Immature natural killer cell (primary cell): ENCODE measurements around the gene USP11. TPM values are rescaled to one million over a fixed set of nuclear protein-coding genes. Genes with fewer than 3 reads are reported as not detected.

ENCODE experiments used
- DNase-seq, 3 donors: peaks; one replicate each; pipeline ENCODE4 v3.0.0; 2022; ENCODE audit warnings: mixed read lengths in 1 of 3
- H3K27ac Mint-ChIP-seq, 6 donors: one replicate each; pipeline ENCODE4 v1.8.0; 2020; ENCODE audit warnings: mixed read lengths in 6 of 6, mild to moderate bottlenecking in 5 of 6, inconsistent platforms in 4 of 6, moderate library complexity in 3 of 6
- H3K27me3 Mint-ChIP-seq, 3 donors: one replicate each; pipeline ENCODE4 v1.8.0; 2020 to 2021; ENCODE audit warnings: low read depth in 3 of 3, mild to moderate bottlenecking in 3 of 3, mixed read lengths in 3 of 3, moderate library complexity in 3 of 3, inconsistent platforms in 1 of 3
- H3K36me3 Mint-ChIP-seq, 3 donors: one replicate each; pipeline ENCODE4 v1.8.0; 2020; ENCODE audit warnings: mixed read lengths in 3 of 3, inconsistent platforms in 2 of 3, mild to moderate bottlenecking in 2 of 3
- H3K4me1 Mint-ChIP-seq, 2 donors: one replicate each; pipeline ENCODE4 v1.8.0; 2020; ENCODE audit warnings: inconsistent platforms in 2 of 2, mild to moderate bottlenecking in 2 of 2, mixed read lengths in 2 of 2, moderate library complexity in 1 of 2
- H3K4me3 Mint-ChIP-seq, 5 donors: one replicate each; pipeline ENCODE4 v1.8.0; 2020; ENCODE audit warnings: mild to moderate bottlenecking in 5 of 5, mixed read lengths in 5 of 5, inconsistent platforms in 3 of 5, moderate library complexity in 3 of 5
- H3K9me3 Mint-ChIP-seq, 6 donors: one replicate each; pipeline ENCODE4 v1.8.0; 2020; ENCODE audit warnings: mild to moderate bottlenecking in 6 of 6, mixed read lengths in 6 of 6, inconsistent platforms in 4 of 6, moderate library complexity in 3 of 6
- polyA plus RNA-seq, 3 donors: library from polyadenylated mRNA; unstranded; fragments of 300-500 nt; fragmentation: Illumina TruSeq; gene quantifications; one replicate each; pipeline ENCODE4 v1.2.3, GENCODE V29; 2021

Gene USP11
- polyA plus RNA-seq, 3 donors from 2014 or later = 70.8 to 112 (median 96.5) TPM

GRCh38 chrX:47233333-47234113 is 714 bp downstream of the USP11 start:
- H3K4me1 Mint-ChIP-seq = peaks cover 17 to 58% of the 10 kb centered on the region in 2 donors
- H3K36me3 Mint-ChIP-seq = peaks cover 0 to 8% (median 7%) of the 10 kb centered on the region in 3 donors
- H3K27me3 Mint-ChIP-seq = peaks cover 10 to 21% (median 18%) of the 10 kb centered on the region in 3 donors
- no peaks in the 10 kb centered on the region for H3K9me3 Mint-ChIP-seq
- H3K27ac Mint-ChIP-seq = peak overlapping the region; percentile 96 to 99 (median 96)
- peak overlapping the region; percentile 84 to 97 (median 95) for H3K4me3 Mint-ChIP-seq
- DNase-seq = peak; percentile 94 to 96 (median 95)

GRCh38 chrX:47234583-47234982 is 1.8 kb downstream of the USP11 start:
- Mint-ChIP-seq H3K36me3 (peaks cover 0 to 4% (median under 1%) of the 10 kb centered on the region in 3 donors), H3K4me1 (peaks cover 17 to 59% of the 10 kb centered on the region in 2 donors), H3K27ac (peak overlapping the region; percentile 34 to 99 (median 96)), H3K9me3 (no peaks in the 10 kb centered on the region), H3K4me3 (peak overlapping the region; percentile 76 to 97 (median 95)), H3K27me3 (peaks cover 10 to 21% (median 18%) of the 10 kb centered on the region in 3 donors)
- DNase-seq = no peak

GRCh38 chrX:47235691-47236103 is 2.9 kb downstream of the USP11 start:
- Mint-ChIP-seq H3K36me3 (peaks cover 0 to 10% (median 7%) of the 10 kb centered on the region in 3 donors), H3K4me3 (peak overlapping the region in 2 of 5 donors; percentile 10 to 60), H3K9me3 (no peaks in the 10 kb centered on the region), H3K27ac (peak overlapping the region; percentile 25 to 96 (median 38)), H3K27me3 (peaks cover 10 to 21% (median 18%) of the 10 kb centered on the region in 3 donors), H3K4me1 (peaks cover 17 to 62% of the 10 kb centered on the region in 2 donors)
- no peak for DNase-seq

GRCh38 chrX:47239199-47239598 is 6.4 kb downstream of the USP11 start:
- no peak for DNase-seq
- Mint-ChIP-seq H3K36me3 (peaks cover 4 to 33% (median 12%) of the 10 kb centered on the region in 3 donors), H3K4me3 (no peak overlapping the region), H3K4me1 (peaks cover 7 to 39% of the 10 kb centered on the region in 2 donors), H3K9me3 (no peaks in the 10 kb centered on the region), H3K27me3 (peaks cover 0 to 9% (median 6%) of the 10 kb centered on the region in 3 donors), H3K27ac (peak overlapping the region in 1 of 6 donors; percentile 50)

GRCh38 chrX:47239898-47240545 is 7.2 kb downstream of the USP11 start:
- Mint-ChIP-seq H3K4me3 (no peak overlapping the region), H3K36me3 (peaks cover 4 to 37% (median 12%) of the 10 kb centered on the region in 3 donors), H3K4me1 (peaks cover 5 to 31% of the 10 kb centered on the region in 2 donors), H3K9me3 (no peaks in the 10 kb centered on the region), H3K27ac (peak overlapping the region in 1 of 6 donors; percentile 50), H3K27me3 (peaks cover 1 to 7% (median 6%) of the 10 kb centered on the region in 3 donors)
- DNase-seq = no peak

- peaks cover 1 to 7% (median 2%) of the 10 kb centered on the region in 3 donors for H3K27me3 Mint-ChIP-seq
- H3K4me3 Mint-ChIP-seq = no peak overlapping the region
- H3K36me3 Mint-ChIP-seq = peaks cover 4 to 40% (median 13%) of the 10 kb centered on the region in 3 donors
- no peak for DNase-seq
- no peak overlapping the region for H3K27ac Mint-ChIP-seq
- H3K4me1 Mint-ChIP-seq = peaks cover 2 to 25% of the 10 kb centered on the region in 2 donors
- no peaks in the 10 kb centered on the region for H3K9me3 Mint-ChIP-seq
These were observed 7.8 kb downstream of the USP11 start for GRCh38 chrX:47240619-47241018.

- H3K4me3 Mint-ChIP-seq = no peak overlapping the region
- H3K4me1 Mint-ChIP-seq = peaks cover 2 to 17% of the 10 kb centered on the region in 2 donors
- DNase-seq = no peak
- peaks cover 9 to 47% (median 21%) of the 10 kb centered on the region in 3 donors for H3K36me3 Mint-ChIP-seq
- H3K9me3 Mint-ChIP-seq = no peaks in the 10 kb centered on the region
- peak overlapping the region in 2 of 6 donors; percentile 31 to 65 for H3K27ac Mint-ChIP-seq
- H3K27me3 Mint-ChIP-seq = peaks cover 0 to 6% (median 1%) of the 10 kb centered on the region in 3 donors
These were observed 8.6 kb downstream of the USP11 start for GRCh38 chrX:47241201-47242011.

- Mint-ChIP-seq H3K4me3 (no peak overlapping the region), H3K9me3 (no peaks in the 10 kb centered on the region), H3K27me3 (peaks cover 0 to 2% (median 1%) of the 10 kb centered on the region in 3 donors), H3K4me1 (peaks cover 0 to 9% of the 10 kb centered on the region in 2 donors), H3K27ac (no peak overlapping the region), H3K36me3 (peaks cover 9 to 49% (median 22%) of the 10 kb centered on the region in 3 donors)
- no peak for DNase-seq
These were observed 9.5 kb downstream of the USP11 start for GRCh38 chrX:47242321-47242720.

- DNase-seq = no peak
- H3K27ac Mint-ChIP-seq = no peak overlapping the region
- no peak overlapping the region for H3K4me3 Mint-ChIP-seq
- no peaks in the 10 kb centered on the region for H3K9me3 Mint-ChIP-seq
- H3K27me3 Mint-ChIP-seq = peaks cover 2 to 3% (median 2%) of the 10 kb centered on the region in 3 donors
- H3K36me3 Mint-ChIP-seq = peaks cover 9 to 54% (median 26%) of the 10 kb centered on the region in 3 donors
- peaks cover 0 to 4% of the 10 kb centered on the region in 2 donors for H3K4me1 Mint-ChIP-seq
These were observed 10.5 kb downstream of the USP11 start for GRCh38 chrX:47243351-47243750.

GRCh38 chrX:47244676-47245075 is 11.9 kb downstream of the USP11 start:
- H3K27ac Mint-ChIP-seq = no peak overlapping the region
- peaks cover 2 to 4% (median 3%) of the 10 kb centered on the region in 3 donors for H3K27me3 Mint-ChIP-seq
- H3K4me1 Mint-ChIP-seq = peaks cover 0 to 2% of the 10 kb centered on the region in 2 donors
- no peaks in the 10 kb centered on the region for H3K9me3 Mint-ChIP-seq
- H3K36me3 Mint-ChIP-seq = peaks cover 9 to 53% (median 26%) of the 10 kb centered on the region in 3 donors
- DNase-seq = no peak
- no peak overlapping the region for H3K4me3 Mint-ChIP-seq

GRCh38 chrX:47245156-47245555 is 12.3 kb downstream of the USP11 start:
- no peak overlapping the region for H3K27ac Mint-ChIP-seq

GRCh38 chrX:47247206-47247998 is 14.6 kb downstream of the USP11 start:
- Mint-ChIP-seq H3K9me3 (no peaks in the 10 kb centered on the region), H3K36me3 (peaks cover 5 to 29% (median 14%) of the 10 kb centered on the region in 3 donors), H3K4me1 (no peaks in the 10 kb centered on the region), H3K4me3 (no peak overlapping the region), H3K27me3 (peaks cover 0 to 4% (median 4%) of the 10 kb centered on the region in 3 donors), H3K27ac (no peak overlapping the region)
- DNase-seq = no peak

More at GRCh38 chrX:47245156-47245555, 12.3 kb downstream of the USP11 start:
- Mint-ChIP-seq H3K9me3 (no peaks in the 10 kb centered on the region), H3K4me1 (no peaks in the 10 kb centered on the region), H3K36me3 (peaks cover 9 to 48% (median 23%) of the 10 kb centered on the region in 3 donors), H3K27me3 (peaks cover 2 to 4% (median 4%) of the 10 kb centered on the region in 3 donors), H3K4me3 (no peak overlapping the region)
- DNase-seq = no peak
